Activated B cell treated with CpG ODN at 0.5 μM for 24 hours (primary cell): ENCODE measurements around the gene SMCO1. TPM values are rescaled to one million over a fixed set of nuclear protein-coding genes. Genes with fewer than 3 reads are reported as not detected.

ENCODE experiments used
- ATAC-seq: fragments of 200-7000 bp; cut with Tn5 transposase; one replicate; pipeline ENCODE4 v1.10.0; 2021; ENCODE audit warnings: low read depth, mild to moderate bottlenecking, moderate library complexity
- CTCF ChIA-PET: fragments of 350-600 bp; sonication (Branson Sonifier 250); formaldehyde crosslinking; loops from one replicate; lab custom pipeline; 2021; ENCODE audit warnings: antibody characterized with exemption; lab: Charles Lee
- POLR2A ChIA-PET: fragments of 350-600 bp; sonication (Branson Sonifier 250); formaldehyde crosslinking; loops from one replicate; lab custom pipeline; 2021; ENCODE audit warnings: antibody characterized with exemption; lab: Charles Lee
- DNase-seq: peaks from one replicate; pipeline ENCODE4 v3.0.0; 2022
- H3K27ac Mint-ChIP-seq: one replicate; pipeline ENCODE4 v1.8.0; 2020; ENCODE audit warnings: mixed read lengths
- H3K27me3 Mint-ChIP-seq: one replicate; pipeline ENCODE4 v1.8.0; 2021; ENCODE audit warnings: mixed read lengths
- H3K36me3 Mint-ChIP-seq: one replicate; pipeline ENCODE4 v1.8.0; 2021; ENCODE audit warnings: low read depth, mixed read lengths
- H3K4me1 Mint-ChIP-seq: one replicate; pipeline ENCODE4 v1.8.0; 2021; ENCODE audit warnings: mixed read lengths
- H3K4me3 Mint-ChIP-seq: one replicate; pipeline ENCODE4 v1.8.0; 2020; ENCODE audit warnings: mild to moderate bottlenecking, mixed read lengths
- H3K9me3 Mint-ChIP-seq: one replicate; pipeline ENCODE4 v1.8.0; 2020; ENCODE audit warnings: mixed read lengths
- CTCF ChIP-seq: fragments of 200-600 bp; IDR thresholded peaks from one replicate; pipeline ENCODE4 v1.8.0; 2022; ENCODE audit warnings: antibody characterized with exemption, mild to moderate bottlenecking
- intact Hi-C: fragments of 100-400 bp; cut with micrococcal nuclease; formaldehyde crosslinking; loops from one replicate; pipeline ENCODE4 v1.15.1; 2024
- total RNA-seq: library from RNA; stranded (reverse); gene quantifications from 2 replicates; pipeline ENCODE4 v1.2.3, GENCODE V29; 2022

The SMCO1 gene
- total RNA-seq, 1 donor from 2014 or later: not detected

GRCh38 chr3:196501316-196502044 lies 13.7 kb downstream of the SMCO1 start:
- peaks cover 31% of the 10 kb centered on the region for H3K36me3 Mint-ChIP-seq
- POLR2A ChIA-PET: interaction anchor here (0.5 to 1.7 kb wide), 12 partner anchors 27 to 366 kb away, joined by 3 to 17 read pairs (median 4); partner anchors contain the start of genes FBXO45 and WDR53
- intact Hi-C loops: loop anchor here (2.0 to 5.0 kb wide), 4 partner anchors 131 to 366 kb away; partner anchors contain the start of genes CEP19, PIGX and SENP5
- peak overlapping the region; percentile 98 for H3K4me3 Mint-ChIP-seq
- no peak for DNase-seq
- H3K9me3 Mint-ChIP-seq: peaks cover 6% of the 10 kb centered on the region
- H3K4me1 Mint-ChIP-seq: peaks cover 39% of the 10 kb centered on the region
- H3K27ac Mint-ChIP-seq: peak overlapping the region; percentile 72
- ATAC-seq: no peak
- CTCF ChIA-PET: no interaction called here
- H3K27me3 Mint-ChIP-seq: no peaks in the 10 kb centered on the region
- no peak for TF ChIP-seq CTCF

- Mint-ChIP-seq H3K4me1 (peaks cover 39% of the 10 kb centered on the region), H3K27ac (peak overlapping the region; percentile 72), H3K36me3 (peaks cover 42% of the 10 kb centered on the region), H3K4me3 (peak overlapping the region; percentile 98), H3K9me3 (no peaks in the 10 kb centered on the region), H3K27me3 (no peaks in the 10 kb centered on the region)
- no peak for TF ChIP-seq CTCF
- ATAC-seq: no peak
- POLR2A ChIA-PET: interaction anchor here (1.7 kb wide), 1 partner anchor 29 kb away, joined by 10 read pairs; no protein-coding TSS in a partner anchor
- intact Hi-C loops: loop anchor here (5.0 kb wide), 2 partner anchors 132 to 367 kb away; partner anchors contain the start of gene SENP5
- CTCF ChIA-PET: no interaction called here
- DNase-seq: no peak
Measured at GRCh38 chr3:196499807-196500524, 15.2 kb downstream of the SMCO1 start.

GRCh38 chr3:196499061-196499460 lies 16.1 kb downstream of the SMCO1 start:
- no peaks in the 10 kb centered on the region for H3K9me3 Mint-ChIP-seq
- ChIA-PET CTCF (no interaction called here), POLR2A (no interaction called here)
- peaks cover 39% of the 10 kb centered on the region for H3K4me1 Mint-ChIP-seq
- TF ChIP-seq CTCF: no peak
- intact Hi-C loops: no loop called here
- ATAC-seq: no peak
- H3K36me3 Mint-ChIP-seq: peaks cover 44% of the 10 kb centered on the region
- no peak overlapping the region for H3K27ac Mint-ChIP-seq
- H3K4me3 Mint-ChIP-seq: no peak overlapping the region
- no peaks in the 10 kb centered on the region for H3K27me3 Mint-ChIP-seq
- DNase-seq: no peak

DNA sequence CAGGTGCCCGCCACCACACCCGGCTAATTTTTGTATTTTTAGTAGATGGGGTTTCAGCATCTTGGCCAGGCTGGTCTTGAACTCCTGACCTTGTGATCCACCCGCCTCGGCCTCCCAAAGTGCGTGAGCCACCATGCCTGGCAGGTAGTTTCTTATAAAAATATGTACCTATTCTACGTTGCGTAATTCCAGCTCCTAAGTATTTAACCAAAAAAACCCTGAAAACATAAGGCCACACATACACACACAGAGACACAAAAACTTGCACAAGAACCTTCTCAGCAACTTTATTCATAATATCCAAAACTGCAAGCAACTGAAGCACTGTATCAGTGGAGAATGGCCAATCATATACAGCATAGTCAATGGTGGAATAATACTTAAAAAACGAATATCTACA lies 16.8 kb downstream of the SMCO1 start:
- Mint-ChIP-seq H3K36me3 (peaks cover 43% of the 10 kb centered on the region), H3K27ac (no peak overlapping the region), H3K4me3 (no peak overlapping the region), H3K4me1 (peaks cover 37% of the 10 kb centered on the region), H3K27me3 (no peaks in the 10 kb centered on the region), H3K9me3 (no peaks in the 10 kb centered on the region)
- intact Hi-C loops: no loop called here
- ChIA-PET CTCF (no interaction called here), POLR2A (no interaction called here)
- ATAC-seq: no peak
- no peak for DNase-seq
- TF ChIP-seq CTCF: no peak

- Mint-ChIP-seq H3K9me3 (no peaks in the 10 kb centered on the region), H3K27ac (no peak overlapping the region), H3K36me3 (peaks cover 46% of the 10 kb centered on the region), H3K4me3 (no peak overlapping the region), H3K27me3 (no peaks in the 10 kb centered on the region), H3K4me1 (peaks cover 31% of the 10 kb centered on the region)
- CTCF ChIA-PET: no interaction called here
- intact Hi-C loops: no loop called here
- POLR2A ChIA-PET: no interaction called here
- TF ChIP-seq CTCF: no peak
- ATAC-seq (no peak), DNase-seq (no peak)
Measured at GRCh38 chr3:196496183-196496582, 19.0 kb downstream of the SMCO1 start.
